Loucy (cell line): Measurements from ENCODE around the gene POU2F3.
A peak's percentile ranks its signal among the peaks of the same experiment; 100 is the strongest.

ENCODE experiments used
- H2AFZ ChIP-seq: fragments of 200-600 bp; sonication (generic); 2 replicates; pipeline ENCODE4 v1.6.0; 2016; ENCODE audit warnings: antibody characterized with exemption, mild to moderate bottlenecking, low read length, moderate library complexity
- H3F3A ChIP-seq: fragments of 200-600 bp; 2 replicates; pipeline ENCODE4 v1.6.0; 2016; ENCODE audit warnings: antibody characterized with exemption, low read depth, mild to moderate bottlenecking
- H3K27me3 ChIP-seq: fragments of 200-600 bp; sonication (generic); 2 replicates; pipeline ENCODE4 v1.6.1; 2014; ENCODE audit warnings: low read length, mild to moderate bottlenecking; ENCODE audit not compliant: insufficient read depth, poor library complexity, severe bottlenecking
- H3K36me3 ChIP-seq: fragments of 200-600 bp; sonication (generic); 2 replicates; pipeline ENCODE4 v1.6.1; 2016; ENCODE audit warnings: low read length; ENCODE audit not compliant: insufficient read depth
- H3K4me1 ChIP-seq: fragments of 200-600 bp; sonication (generic); 2 replicates; pipeline ENCODE4 v1.5.1; 2014; ENCODE audit warnings: low read length, mild to moderate bottlenecking; ENCODE audit not compliant: insufficient read depth, poor library complexity, severe bottlenecking
- H3K4me2 ChIP-seq: fragments of 200-600 bp; sonication (generic); 2 replicates; pipeline ENCODE4 v1.6.0; 2014; ENCODE audit warnings: antibody characterized with exemption, low read length, low read depth, mild to moderate bottlenecking; ENCODE audit not compliant: poor library complexity, severe bottlenecking
- H3K4me3 ChIP-seq: fragments of 200-600 bp; sonication (generic); 2 replicates; pipeline ENCODE4 v1.5.1; 2014; ENCODE audit warnings: low read length, mild to moderate bottlenecking, mixed read lengths; ENCODE audit not compliant: poor library complexity, severe bottlenecking
- H3K79me2 ChIP-seq: fragments of 200-600 bp; sonication (generic); 2 replicates; pipeline ENCODE4 v1.6.1; 2014; ENCODE audit warnings: low read length; ENCODE audit not compliant: insufficient read depth
- H3K9ac ChIP-seq: fragments of 200-600 bp; sonication (generic); 2 replicates; pipeline ENCODE4 v1.6.0; 2014; ENCODE audit warnings: mild to moderate bottlenecking, low read depth, low read length, moderate library complexity; ENCODE audit not compliant: poor library complexity, severe bottlenecking
- H3K9me2 ChIP-seq: fragments of 200-600 bp; sonication (generic); replicated peaks from 2 replicates; pipeline ENCODE4 v1.6.1; 2016; ENCODE audit warnings: low read depth, low read length, mixed read lengths
- H3K9me3 ChIP-seq: fragments of 200-600 bp; sonication (generic); 2 replicates; pipeline ENCODE4 v1.6.1; 2014; ENCODE audit warnings: mild to moderate bottlenecking, antibody characterized with exemption, low read length, low read depth; ENCODE audit not compliant: insufficient read depth
- H4K20me1 ChIP-seq: fragments of 200-600 bp; sonication (generic); 2 replicates; pipeline ENCODE4 v1.6.0; 2014; ENCODE audit warnings: antibody characterized with exemption, low read length, mild to moderate bottlenecking; ENCODE audit not compliant: insufficient read depth, poor library complexity, severe bottlenecking
- CTCF ChIP-seq: fragments of 200-600 bp; sonication (generic); conservative IDR thresholded peaks from 2 replicates; pipeline ENCODE4 v1.5.1; 2014; ENCODE audit warnings: mild to moderate bottlenecking, antibody characterized with exemption, low read length
- EZH2phosphoT487 ChIP-seq: fragments of 200-600 bp; IDR thresholded peaks from 2 replicates; pipeline ENCODE4 v1.6.1; 2018; ENCODE audit warnings: antibody characterized with exemption, mild to moderate bottlenecking, moderate library complexity, borderline replicate concordance

The POU2F3 gene

GRCh38 chr11:120343429-120343828 lies 103.5 kb downstream of the POU2F3 start:
- Histone ChIP-seq H3K79me2 (no peaks in the 10 kb centered on the region), H4K20me1 (peaks cover 2% of the 10 kb centered on the region), H3K27me3 (peaks cover 90% of the 10 kb centered on the region), H3K4me2 (no peak overlapping the region), H3K9me3 (no peaks in the 10 kb centered on the region), H3F3A (0 out of 2 replicates have a peak, but pooled peaks cover 2% of the 10 kb centered on the region), H3K4me1 (peaks cover 8% of the 10 kb centered on the region), H3K9ac (no peak overlapping the region), H3K4me3 (no peak overlapping the region), H2AFZ (no peak overlapping the region), H3K9me2 (no peaks in the 10 kb centered on the region), H3K36me3 (no peaks in the 10 kb centered on the region)
- TF ChIP-seq CTCF (no peak), EZH2phosphoT487 (no peak)

DNA sequence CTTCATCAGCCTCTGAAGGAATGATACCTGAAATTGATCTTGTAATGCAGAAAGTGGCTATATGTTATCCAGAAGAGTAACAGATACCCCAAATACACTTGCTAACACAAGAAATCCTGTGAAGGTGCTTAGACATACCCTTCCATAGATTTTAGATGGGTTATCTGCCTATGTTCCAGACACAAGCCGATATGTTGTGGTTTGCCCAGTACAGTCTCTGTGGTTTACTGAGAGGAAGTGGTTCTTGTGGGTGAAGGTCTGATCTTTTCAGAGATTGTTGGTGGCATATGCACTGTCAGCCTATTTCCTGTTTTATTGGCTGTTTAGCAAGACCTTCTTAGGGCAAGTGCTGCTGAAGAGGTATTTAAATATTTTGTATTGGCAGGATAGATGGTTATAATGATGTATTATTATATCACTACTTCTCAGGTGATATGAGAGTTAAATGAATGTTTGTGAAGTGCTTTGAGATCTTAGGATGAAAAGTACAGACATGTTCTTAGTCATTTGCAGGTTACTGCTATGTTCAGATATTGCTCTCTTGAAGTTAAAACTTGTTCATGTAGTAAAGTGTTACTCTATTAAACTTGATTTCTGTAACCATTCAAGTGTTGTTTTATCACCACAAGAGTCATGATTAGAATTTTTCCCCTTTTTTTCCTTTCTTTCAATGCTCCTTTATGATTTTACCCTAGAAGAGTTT lies 104.5 kb downstream of the POU2F3 start:
- no peak for TF ChIP-seq CTCF
- peak; percentile 93 for TF ChIP-seq EZH2phosphoT487
- Histone ChIP-seq H3K4me3 (no peak overlapping the region), H3K9me3 (no peaks in the 10 kb centered on the region), H2AFZ (no peak overlapping the region), H3K9me2 (no peaks in the 10 kb centered on the region), H3K4me1 (peaks cover 8% of the 10 kb centered on the region), H3K9ac (no peak overlapping the region), H3K79me2 (no peaks in the 10 kb centered on the region), H3K27me3 (peaks cover 90% of the 10 kb centered on the region), H4K20me1 (peaks cover 2% of the 10 kb centered on the region), H3F3A (0 out of 2 replicates have a peak, but pooled peaks cover 2% of the 10 kb centered on the region), H3K4me2 (no peak overlapping the region), H3K36me3 (no peaks in the 10 kb centered on the region)

- no peaks in the 10 kb centered on the region for H3K36me3 ChIP-seq
- H3K4me1 ChIP-seq: peaks cover 8% of the 10 kb centered on the region
- H3K27me3 ChIP-seq: peaks cover 89% of the 10 kb centered on the region
- TF ChIP-seq CTCF: no peak
- no peak for TF ChIP-seq EZH2phosphoT487
- no peak overlapping the region for H3K4me2 ChIP-seq
- no peaks in the 10 kb centered on the region for H3K79me2 ChIP-seq
- 0 out of 2 replicates have a peak, but pooled peaks cover 2% of the 10 kb centered on the region for H3F3A ChIP-seq
- no peak overlapping the region for H3K4me3 ChIP-seq
- no peak overlapping the region for H2AFZ ChIP-seq
- no peaks in the 10 kb centered on the region for H3K9me2 ChIP-seq
- peaks cover 2% of the 10 kb centered on the region for H4K20me1 ChIP-seq
- H3K9ac ChIP-seq: no peak overlapping the region
- no peaks in the 10 kb centered on the region for H3K9me3 ChIP-seq
Observed at GRCh38 chr11:120346233-120346632, 106.3 kb downstream of the POU2F3 start.
